OCI-LY1 (cell line): Measurements from ENCODE around the gene RAB4B.
"Not testable (repeated sequence)": the region's sequence is repeated elsewhere in the genome, so short reads cannot be mapped to it uniquely, and the experiment has no call there.

Experiments used
- H2AFZ ChIP-seq: fragments of 200-600 bp; sonication (generic), shearing (Covaris generic); 2 replicates; pipeline ENCODE4 v1.6.0; 2014; ENCODE audit warnings: antibody characterized with exemption, mild to moderate bottlenecking, low read length
- H3F3A ChIP-seq: fragments of 200-600 bp; sonication (generic), shearing (Covaris generic); 2 replicates; pipeline ENCODE4 v1.6.0; 2014; ENCODE audit warnings: mild to moderate bottlenecking, antibody characterized with exemption, low read length, moderate library complexity; ENCODE audit not compliant: insufficient read depth
- H3K27ac ChIP-seq: fragments of 200-600 bp; sonication (generic); 2 replicates; pipeline ENCODE4 v1.5.1; 2014; ENCODE audit warnings: low read length, mixed run types, mild to moderate bottlenecking, low read depth; ENCODE audit not compliant: poor library complexity, severe bottlenecking
- H3K27me3 ChIP-seq: fragments of 200-600 bp; sonication (generic); 2 replicates; pipeline ENCODE4 v1.6.0; 2014; ENCODE audit warnings: antibody characterized with exemption, mild to moderate bottlenecking, low read length, moderate library complexity; ENCODE audit not compliant: insufficient read depth
- H3K36me3 ChIP-seq: fragments of 200-600 bp; sonication (generic); 2 replicates; pipeline ENCODE4 v1.6.1; 2014; ENCODE audit warnings: mild to moderate bottlenecking, antibody characterized with exemption, low read length, moderate library complexity, mixed read lengths; ENCODE audit not compliant: insufficient read depth
- H3K4me1 ChIP-seq: fragments of 200-600 bp; sonication (generic); 2 replicates; pipeline ENCODE4 v1.5.1; 2014; ENCODE audit warnings: mild to moderate bottlenecking, low read length, moderate library complexity; ENCODE audit not compliant: insufficient read depth, severe bottlenecking
- H3K4me2 ChIP-seq: fragments of 200-600 bp; sonication (generic), shearing (Covaris generic); 2 replicates; pipeline ENCODE4 v1.6.1; 2014; ENCODE audit warnings: low read length
- H3K4me3 ChIP-seq: fragments of 200-600 bp; sonication (generic); 2 replicates; pipeline ENCODE4 v1.5.1; 2014; ENCODE audit warnings: low read length, low read depth, mild to moderate bottlenecking, mixed read lengths; ENCODE audit not compliant: poor library complexity, severe bottlenecking
- H3K79me2 ChIP-seq: fragments of 200-600 bp; shearing (Covaris generic); 2 replicates; pipeline ENCODE4 v1.6.1; 2016; ENCODE audit warnings: mixed run types, low read length, mixed read lengths; ENCODE audit not compliant: insufficient read depth
- H3K9ac ChIP-seq: fragments of 200-600 bp; sonication (generic), shearing (Covaris generic); 2 replicates; pipeline ENCODE4 v1.6.1; 2014; ENCODE audit warnings: mild to moderate bottlenecking, low read length, mixed read lengths
- H3K9me2 ChIP-seq: fragments of 200-600 bp; sonication (generic), shearing (Covaris generic); 2 replicates; pipeline ENCODE4 v1.6.1; 2014; ENCODE audit warnings: low read depth, mild to moderate bottlenecking, low read length, mixed read lengths
- H3K9me3 ChIP-seq: fragments of 200-600 bp; shearing (Covaris generic); 2 replicates; pipeline ENCODE4 v1.6.1; 2014; ENCODE audit warnings: low read length, mixed read lengths
- H4K20me1 ChIP-seq: fragments of 200-600 bp; sonication (generic), shearing (Covaris generic); 2 replicates; pipeline ENCODE4 v1.6.0; 2016; ENCODE audit warnings: mild to moderate bottlenecking, low read length; ENCODE audit not compliant: insufficient read depth
- EZH2 ChIP-seq: fragments of 200-600 bp; sonication (generic), shearing (Covaris generic); IDR thresholded peaks from 2 replicates; pipeline ENCODE4 v1.8.0; 2017; ENCODE audit warnings: borderline replicate concordance, mixed run types, mild to moderate bottlenecking, antibody characterized with exemption, low read length, moderate library complexity, mixed read lengths
- TF ChIP-seq, protein P1 (sequence below): fragments of 200-600 bp; sonication (generic), shearing (Covaris generic); IDR thresholded peaks from 2 replicates; pipeline ENCODE4 v1.5.1; 2017; ENCODE audit warnings: mild to moderate bottlenecking, antibody characterized with exemption, low read length, moderate library complexity, mixed read lengths

RAB4B gene

DNA sequence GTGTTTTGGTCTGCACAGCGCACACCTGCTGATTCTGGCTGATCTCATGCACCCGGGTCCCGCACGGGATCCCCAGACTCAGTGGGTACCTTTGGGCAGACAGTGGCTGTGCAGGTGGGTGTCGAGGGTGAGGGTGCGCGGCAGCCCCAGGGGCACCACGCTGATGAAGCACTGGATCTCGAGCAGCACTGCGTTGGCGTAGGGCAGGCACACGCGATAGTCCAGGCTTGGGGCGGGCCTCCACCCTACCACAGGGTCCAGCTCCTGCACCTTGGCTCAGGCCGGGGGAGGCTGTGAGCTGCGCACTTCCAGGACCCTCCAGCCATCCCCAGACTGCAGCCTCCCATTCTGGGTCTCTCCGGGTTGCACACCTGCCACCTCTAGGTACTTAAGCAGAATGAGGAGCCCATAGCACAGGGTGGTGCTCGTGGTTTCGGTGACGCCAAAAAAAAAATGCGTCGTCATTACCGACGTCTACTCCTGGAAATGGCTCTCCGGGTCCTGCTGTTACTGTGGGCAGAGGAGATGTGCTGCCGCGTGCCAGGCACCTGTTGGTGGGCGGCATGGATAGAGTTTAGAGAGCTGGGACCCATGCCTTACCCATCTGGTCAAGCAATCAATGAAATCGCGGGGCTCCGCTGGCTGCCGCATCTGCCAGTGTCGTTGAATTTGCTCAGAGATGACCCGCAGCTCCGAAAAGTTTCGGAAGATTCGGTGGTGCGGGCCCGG lies 31.5 kb downstream of the RAB4B start:
- H3K9me3 ChIP-seq: no peaks in the 10 kb centered on the region
- no peak overlapping the region for H3K4me3 ChIP-seq
- H3K4me1 ChIP-seq: peaks cover 37% of the 10 kb centered on the region
- H4K20me1 ChIP-seq: no peaks in the 10 kb centered on the region
- no peaks in the 10 kb centered on the region for H3K27me3 ChIP-seq
- TF ChIP-seq EZH2: no peak
- H3K79me2 ChIP-seq: 0 out of 2 replicates have a peak, but pooled peaks cover under 1% of the 10 kb centered on the region
- H3K27ac ChIP-seq: no peak overlapping the region
- H3K4me2 ChIP-seq: no peak overlapping the region
- no peak overlapping the region for H2AFZ ChIP-seq
- no peaks in the 10 kb centered on the region for H3K9me2 ChIP-seq
- no peak overlapping the region for H3K9ac ChIP-seq
- peaks cover 42% of the 10 kb centered on the region for H3K36me3 ChIP-seq
- no peaks in the 10 kb centered on the region for H3F3A ChIP-seq

DNA sequence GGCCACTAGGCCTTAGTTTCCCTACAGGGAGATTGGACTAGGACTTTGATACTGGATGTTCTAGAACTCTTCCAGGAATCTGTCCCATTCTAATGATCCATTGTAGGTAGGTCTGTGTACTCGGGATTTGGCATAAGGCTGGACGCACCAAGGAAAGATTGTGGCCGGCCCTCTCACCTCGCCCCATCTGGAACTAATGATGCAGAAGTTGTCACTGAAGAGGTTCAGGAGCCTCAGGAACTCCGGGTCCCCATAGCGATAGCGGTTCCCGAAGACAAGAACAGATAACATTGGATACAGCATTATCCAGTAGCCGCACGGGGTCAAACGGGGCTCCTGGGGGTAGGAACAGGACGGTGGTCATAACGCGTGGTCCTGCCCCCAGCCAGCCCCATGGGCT lies 32.1 kb downstream of the RAB4B start:
- no peak overlapping the region for H3K4me3 ChIP-seq
- no peak overlapping the region for H3K9ac ChIP-seq
- H4K20me1 ChIP-seq: no peaks in the 10 kb centered on the region
- H3K27me3 ChIP-seq: no peaks in the 10 kb centered on the region
- no peak for TF ChIP-seq EZH2
- TF ChIP-seq, protein P1, sequence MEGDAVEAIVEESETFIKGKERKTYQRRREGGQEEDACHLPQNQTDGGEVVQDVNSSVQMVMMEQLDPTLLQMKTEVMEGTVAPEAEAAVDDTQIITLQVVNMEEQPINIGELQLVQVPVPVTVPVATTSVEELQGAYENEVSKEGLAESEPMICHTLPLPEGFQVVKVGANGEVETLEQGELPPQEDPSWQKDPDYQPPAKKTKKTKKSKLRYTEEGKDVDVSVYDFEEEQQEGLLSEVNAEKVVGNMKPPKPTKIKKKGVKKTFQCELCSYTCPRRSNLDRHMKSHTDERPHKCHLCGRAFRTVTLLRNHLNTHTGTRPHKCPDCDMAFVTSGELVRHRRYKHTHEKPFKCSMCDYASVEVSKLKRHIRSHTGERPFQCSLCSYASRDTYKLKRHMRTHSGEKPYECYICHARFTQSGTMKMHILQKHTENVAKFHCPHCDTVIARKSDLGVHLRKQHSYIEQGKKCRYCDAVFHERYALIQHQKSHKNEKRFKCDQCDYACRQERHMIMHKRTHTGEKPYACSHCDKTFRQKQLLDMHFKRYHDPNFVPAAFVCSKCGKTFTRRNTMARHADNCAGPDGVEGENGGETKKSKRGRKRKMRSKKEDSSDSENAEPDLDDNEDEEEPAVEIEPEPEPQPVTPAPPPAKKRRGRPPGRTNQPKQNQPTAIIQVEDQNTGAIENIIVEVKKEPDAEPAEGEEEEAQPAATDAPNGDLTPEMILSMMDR: no peak
- H3K4me1 ChIP-seq: peaks cover 31% of the 10 kb centered on the region
- H3K4me2 ChIP-seq: no peak overlapping the region
- H2AFZ ChIP-seq: no peak overlapping the region
- no peaks in the 10 kb centered on the region for H3F3A ChIP-seq
- no peaks in the 10 kb centered on the region for H3K9me2 ChIP-seq
- no peaks in the 10 kb centered on the region for H3K79me2 ChIP-seq
- H3K27ac ChIP-seq: no peak overlapping the region
- H3K36me3 ChIP-seq: peaks cover 40% of the 10 kb centered on the region
- H3K9me3 ChIP-seq: no peaks in the 10 kb centered on the region

DNA sequence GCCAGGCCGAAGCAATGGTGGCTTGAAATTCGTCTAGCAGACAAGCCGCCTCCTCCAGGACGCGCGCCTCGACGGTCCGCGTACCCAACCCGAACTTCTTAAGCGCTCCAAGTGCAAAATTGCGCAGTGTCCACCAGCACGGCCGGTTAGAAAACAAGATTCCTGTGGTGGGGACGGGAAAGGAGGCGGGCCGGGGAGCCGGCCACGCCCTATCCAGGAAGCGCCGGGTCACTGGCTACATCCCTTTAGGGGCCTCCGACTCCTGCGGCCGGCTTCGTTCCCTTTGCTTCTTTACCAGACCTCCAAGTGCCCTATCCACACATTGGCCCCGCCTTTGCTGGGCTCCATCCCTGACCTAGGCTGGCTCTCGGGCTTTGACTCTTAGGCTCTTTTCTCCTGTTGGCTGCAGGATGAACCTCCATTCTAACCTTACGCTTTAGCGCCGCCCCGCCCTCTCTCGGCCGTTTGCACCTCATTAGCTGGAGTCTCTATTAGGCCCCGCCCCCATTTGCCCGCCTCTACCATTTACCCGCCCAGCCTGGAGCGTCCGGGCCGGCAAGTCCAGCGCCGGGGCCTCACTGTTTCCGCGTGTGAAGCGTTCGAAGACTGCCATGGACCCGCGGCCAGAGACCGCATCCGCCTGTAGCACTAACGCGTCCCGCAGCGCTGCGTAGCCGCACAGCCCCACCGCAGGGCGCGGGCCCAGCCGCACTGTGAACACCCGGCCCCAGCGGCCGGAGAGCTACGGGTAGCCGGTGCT lies 32.8 kb downstream of the RAB4B start:
- not testable (repeated sequence) for H3K79me2 ChIP-seq, H3K27me3 ChIP-seq, H3F3A ChIP-seq, H4K20me1 ChIP-seq, H3K9me2 ChIP-seq, H3K9me3 ChIP-seq, H3K27ac ChIP-seq, H2AFZ ChIP-seq
- Histone ChIP-seq H3K4me1 (peaks cover 24% of the 10 kb centered on the region), H3K4me2 (peak overlapping the region; percentile 61), H3K9ac (peak overlapping the region; percentile 28; the same call in 1 of the 2 replicates), H3K4me3 (peak overlapping the region; percentile 53), H3K36me3 (peaks cover 37% of the 10 kb centered on the region)

DNA sequence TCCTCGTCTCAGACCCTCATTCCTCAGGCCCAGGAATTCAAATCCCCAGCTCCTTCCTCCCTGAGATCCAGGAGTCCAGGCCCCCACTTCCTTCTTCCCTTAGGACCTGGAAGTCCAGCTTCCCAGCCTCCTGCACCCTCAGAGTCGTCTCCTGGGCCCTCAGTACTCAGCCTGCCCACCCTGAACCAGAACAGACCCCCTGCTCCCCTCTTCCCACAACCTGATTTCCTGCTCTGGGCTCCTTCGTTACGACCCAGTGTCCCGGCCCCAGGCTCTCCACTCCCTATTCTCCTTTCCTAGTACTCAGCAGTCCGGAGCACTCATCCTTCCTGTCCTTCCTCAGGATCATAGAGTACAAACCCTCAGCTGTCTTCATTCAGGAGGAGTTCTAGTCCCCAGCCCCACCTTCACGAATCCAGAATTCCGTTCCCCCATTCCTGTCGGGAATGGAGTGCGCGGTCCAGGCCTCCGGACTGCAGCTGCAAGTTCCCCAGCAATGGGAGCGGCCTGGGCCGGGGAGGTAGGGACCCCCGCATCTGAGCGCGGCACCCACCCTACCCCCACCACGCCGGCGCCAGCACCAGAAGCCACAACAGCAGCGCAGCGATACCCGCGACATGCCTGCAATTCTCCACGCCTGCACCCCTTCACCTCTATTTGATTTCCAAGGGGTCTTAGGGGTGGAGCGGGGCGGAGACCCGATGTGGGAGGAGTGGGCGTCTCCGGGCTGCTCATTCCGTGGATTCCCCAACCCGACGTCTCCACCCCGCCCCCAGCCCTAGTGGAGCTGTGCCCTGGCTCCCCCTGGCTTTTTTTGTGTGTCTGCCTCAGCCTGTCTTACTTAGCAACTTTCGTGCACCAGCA lies 33.7 kb downstream of the RAB4B start:
- H3K9me2 ChIP-seq: no peaks in the 10 kb centered on the region
- H3F3A ChIP-seq: no peaks in the 10 kb centered on the region
- no peak overlapping the region for H2AFZ ChIP-seq
- no peak for TF ChIP-seq EZH2
- TF ChIP-seq, protein P1: no peak
- peak overlapping the region; percentile 28; the same call in 1 of the 2 replicates for H3K9ac ChIP-seq
- H3K4me2 ChIP-seq: peak overlapping the region; percentile 61
- no peaks in the 10 kb centered on the region for H3K9me3 ChIP-seq
- no peaks in the 10 kb centered on the region for H3K27me3 ChIP-seq
- no peak overlapping the region for H3K27ac ChIP-seq
- peaks cover 33% of the 10 kb centered on the region for H3K36me3 ChIP-seq
- no peaks in the 10 kb centered on the region for H3K79me2 ChIP-seq
- peaks cover 16% of the 10 kb centered on the region for H3K4me1 ChIP-seq
- peak overlapping the region; percentile 53 for H3K4me3 ChIP-seq
- no peaks in the 10 kb centered on the region for H4K20me1 ChIP-seq

DNA sequence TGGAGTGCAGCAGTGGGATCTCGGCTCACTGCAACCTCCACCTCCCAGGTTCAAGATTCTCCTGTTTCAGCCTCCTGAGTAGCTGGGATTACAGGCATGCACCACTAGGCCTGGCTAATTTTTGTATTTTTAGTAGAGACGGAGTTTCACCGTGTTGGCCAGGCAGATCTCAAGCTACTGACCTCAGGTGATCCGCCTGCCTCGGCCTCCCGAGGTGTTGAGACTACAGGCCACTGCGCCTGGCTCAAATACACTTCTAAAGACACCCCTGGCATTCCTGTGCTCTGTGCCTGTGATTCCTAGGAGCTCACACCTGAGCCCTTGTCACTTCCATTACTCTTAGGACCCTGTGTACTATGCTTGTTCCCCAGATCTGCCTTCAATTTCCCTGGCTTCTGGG lies 34.5 kb downstream of the RAB4B start:
- not testable (repeated sequence) for H3K4me3 ChIP-seq, H3K9me3 ChIP-seq, H3K9ac ChIP-seq, H3K79me2 ChIP-seq, H3K4me2 ChIP-seq, H4K20me1 ChIP-seq, H3K9me2 ChIP-seq, H2AFZ ChIP-seq, H3K27ac ChIP-seq, H3F3A ChIP-seq, H3K27me3 ChIP-seq
- H3K4me1 ChIP-seq: peaks cover 11% of the 10 kb centered on the region
- peaks cover 26% of the 10 kb centered on the region for H3K36me3 ChIP-seq
